Epithelial cell of esophagus (primary cell): Measurements from ENCODE around the gene TMEM221.

Experiments used
- DNase-seq: peaks from one replicate; pipeline ENCODE4 v3.0.0; 2010; ENCODE audit warnings: low read depth
- H3K4me3 ChIP-seq: 2 replicates; pipeline ENCODE4 v1.5.1; 2011; ENCODE audit warnings: mild to moderate bottlenecking, low read length, control low read depth
- CTCF ChIP-seq: IDR thresholded peaks from 2 replicates; pipeline ENCODE4 v1.5.1; 2011; ENCODE audit warnings: low read depth, mild to moderate bottlenecking, low read length, control low read depth, inconsistent platforms; ENCODE audit not compliant: insufficient read depth; ENCODE audit errors: missing control alignments

TMEM221 gene

GRCh38 chr19:17404621-17405249 lies 43.7 kb downstream of the TMEM221 start:
- no peak overlapping the region for H3K4me3 ChIP-seq
- no peak for DNase-seq
- TF ChIP-seq CTCF: no peak

- TF ChIP-seq CTCF: no peak
- H3K4me3 ChIP-seq: no peak overlapping the region
Observed at GRCh38 chr19:17404015-17404414, 44.5 kb downstream of the TMEM221 start.

GRCh38 chr19:17402982-17403855 lies 45.2 kb downstream of the TMEM221 start:
- DNase-seq: peak; percentile 19
- TF ChIP-seq CTCF: no peak
- no peak overlapping the region for H3K4me3 ChIP-seq

More at GRCh38 chr19:17404015-17404414, 44.5 kb downstream of the TMEM221 start:
- DNase-seq: no peak

GRCh38 chr19:17401628-17402027 lies 46.8 kb downstream of the TMEM221 start:
- no peak for TF ChIP-seq CTCF
- H3K4me3 ChIP-seq: no peak overlapping the region
- no peak for DNase-seq

GRCh38 chr19:17398902-17399527 lies 49.5 kb downstream of the TMEM221 start:
- no peak for TF ChIP-seq CTCF
- no peak for DNase-seq
- H3K4me3 ChIP-seq: no peak overlapping the region

- TF ChIP-seq CTCF: peak; percentile 76
- DNase-seq: peak; percentile 67
- peak overlapping the region; percentile 11 for H3K4me3 ChIP-seq
Observed at GRCh38 chr19:17394891-17395415, 53.5 kb downstream of the TMEM221 start.
